ENCODE results near the gene CILP2. TPM values are rescaled to one million over a fixed set of nuclear protein-coding genes. Genes with fewer than 3 reads are reported as not detected.

The CILP2 gene
- total and polyA plus RNA-seq, 9 donors, result 1.3 to 52.6 (median 7.0) TPM

DNA sequence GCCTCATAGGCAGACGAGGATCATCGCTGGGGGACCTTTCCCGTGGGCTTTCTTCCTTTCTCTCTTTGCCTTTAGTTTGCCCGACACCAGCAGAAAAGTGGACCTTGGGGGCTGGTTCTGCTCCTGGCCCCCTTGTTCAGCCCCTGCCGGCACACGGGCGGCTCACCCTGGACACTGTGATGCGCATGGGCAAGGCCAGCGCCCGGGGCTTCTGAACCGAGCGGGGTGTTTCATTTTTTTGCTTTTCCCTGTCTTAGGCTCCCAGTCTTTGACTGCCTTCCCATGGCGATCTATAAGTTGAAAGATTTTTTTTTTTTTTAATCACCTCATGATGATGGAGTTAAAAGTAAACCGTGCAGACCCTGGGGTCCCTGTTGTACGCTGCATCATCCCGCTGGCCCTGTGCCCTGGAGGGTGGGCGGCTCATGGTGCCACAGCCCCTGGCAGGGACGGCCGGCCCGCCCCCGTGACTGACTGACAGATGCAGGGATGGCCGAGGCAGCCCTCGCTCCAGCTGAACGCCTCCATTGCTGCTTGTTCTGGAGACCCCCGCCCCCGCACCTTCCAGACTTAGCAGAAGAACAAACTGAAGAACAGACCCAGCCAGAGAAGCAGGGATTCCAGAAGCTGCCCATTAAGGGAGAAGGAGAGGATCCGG lies 32.3 kb upstream of the CILP2 start:
- DNase-seq, result no peak

DNA sequence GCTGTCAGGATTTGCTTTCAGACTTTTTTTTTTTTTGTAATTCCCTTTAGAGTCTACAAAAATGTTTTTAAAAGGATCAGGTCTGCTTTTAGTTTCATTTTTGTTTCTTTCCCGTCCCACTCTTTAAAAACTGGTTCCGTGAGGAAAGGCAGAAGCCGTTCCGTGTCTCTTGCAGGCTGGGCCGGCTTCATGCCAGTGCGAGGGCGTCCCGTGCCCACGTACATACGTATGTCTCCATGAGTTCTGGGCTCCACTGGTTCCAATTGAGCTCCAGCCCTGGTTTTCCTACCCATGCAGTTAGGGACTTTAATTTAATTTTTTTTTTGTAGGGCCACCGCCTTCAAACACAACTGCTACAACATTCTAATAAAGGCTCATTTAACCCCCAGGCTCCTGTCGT lies 31.5 kb upstream of the CILP2 start:
- Histone ChIP-seq H3K4me1 (ENCODE audit: control insufficient read depth, insufficient read depth, low read length) (no peaks in the 10 kb centered on the region), H3K36me3 (ENCODE audit: control insufficient read depth, insufficient read depth, low read length) (peaks cover 62% of the 10 kb centered on the region), H3K9me3 (replicated peaks; ENCODE audit: control insufficient read depth, low read depth, low read length) (no peaks in the 10 kb centered on the region), H3K27ac (ENCODE audit: low read length) (no peak overlapping the region), H3K27me3 (ENCODE audit: control insufficient read depth, insufficient read depth, low read length) (no peaks in the 10 kb centered on the region), H3K4me3 (ENCODE audit: low read length) (no peak overlapping the region)
- no peak for DNase-seq
- WGBS (ENCODE audit: insufficient coverage), result 77% methylated on average over 9 of the region's 12 CpGs

More for the DNA sequence above, 32.3 kb upstream of the CILP2 start:
- Histone ChIP-seq H3K36me3 (ENCODE audit: control insufficient read depth, insufficient read depth, low read length) (peaks cover 70% of the 10 kb centered on the region), H3K27ac (ENCODE audit: low read length) (no peak overlapping the region), H3K4me1 (ENCODE audit: control insufficient read depth, insufficient read depth, low read length) (no peaks in the 10 kb centered on the region), H3K27me3 (ENCODE audit: control insufficient read depth, insufficient read depth, low read length) (no peaks in the 10 kb centered on the region), H3K4me3 (ENCODE audit: low read length) (no peak overlapping the region), H3K9me3 (replicated peaks; ENCODE audit: control insufficient read depth, low read depth, low read length) (no peaks in the 10 kb centered on the region)
- 79% methylated on average over 16 of the region's 27 CpGs for WGBS (ENCODE audit: insufficient coverage)

DNA sequence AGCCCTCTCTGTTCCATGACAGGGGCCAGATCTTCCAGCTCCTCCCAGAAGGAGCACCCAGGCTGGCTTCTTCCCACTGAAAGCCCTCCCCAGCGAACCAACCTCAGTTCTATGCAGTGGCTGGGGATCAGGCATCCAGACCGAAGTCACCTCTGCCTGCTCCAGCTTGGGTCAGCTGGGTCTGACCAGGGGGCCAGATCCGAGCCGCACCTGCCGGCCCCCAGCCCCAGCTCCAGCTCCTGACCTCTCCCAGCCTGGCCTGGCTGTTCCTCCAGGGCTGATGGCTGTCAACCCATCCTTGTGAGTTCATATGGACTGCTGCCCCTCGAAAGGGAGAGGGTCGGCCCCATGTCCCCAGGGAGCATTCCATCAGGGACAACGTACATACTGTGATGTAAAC lies 30.7 kb upstream of the CILP2 start:
- no peaks in the 10 kb centered on the region for H3K9me3 ChIP-seq (replicated peaks; ENCODE audit: control insufficient read depth, low read depth, low read length)
- H3K4me3 ChIP-seq (ENCODE audit: low read length), result no peak overlapping the region
- no peak for DNase-seq
- no peak overlapping the region for H3K27ac ChIP-seq (ENCODE audit: low read length)
- no peaks in the 10 kb centered on the region for H3K27me3 ChIP-seq (ENCODE audit: control insufficient read depth, insufficient read depth, low read length)
- peaks cover 54% of the 10 kb centered on the region for H3K36me3 ChIP-seq (ENCODE audit: control insufficient read depth, insufficient read depth, low read length)
- 78% methylated on average over 7 of the region's 8 CpGs for WGBS (ENCODE audit: insufficient coverage)
- H3K4me1 ChIP-seq (ENCODE audit: control insufficient read depth, insufficient read depth, low read length), result no peaks in the 10 kb centered on the region

DNA sequence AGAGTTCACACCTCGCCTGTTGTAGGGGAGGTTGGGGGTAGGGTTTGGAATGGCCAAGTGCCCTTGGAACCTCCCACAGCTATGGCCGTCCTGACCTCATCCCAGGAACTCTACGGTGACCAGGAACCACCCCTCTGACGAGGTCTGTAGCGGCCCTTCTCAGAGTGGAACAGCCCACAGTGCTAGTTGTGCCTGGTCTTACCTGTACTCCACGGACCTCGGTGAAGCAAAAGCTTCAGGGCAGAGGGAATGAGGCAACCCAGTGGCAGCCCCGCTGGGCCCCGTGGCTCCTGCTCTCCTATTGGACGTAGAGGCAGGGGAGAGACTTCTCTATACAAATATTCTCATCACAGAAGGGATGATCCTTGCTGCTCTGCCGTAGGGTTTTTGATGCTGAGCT lies 29.8 kb upstream of the CILP2 start:
- no peaks in the 10 kb centered on the region for H3K9me3 ChIP-seq (replicated peaks; ENCODE audit: control insufficient read depth, low read depth, low read length)
- no peaks in the 10 kb centered on the region for H3K27me3 ChIP-seq (ENCODE audit: control insufficient read depth, insufficient read depth, low read length)
- H3K36me3 ChIP-seq (ENCODE audit: control insufficient read depth, insufficient read depth, low read length), result peaks cover 46% of the 10 kb centered on the region
- WGBS (ENCODE audit: insufficient coverage), result 80% methylated on average over 5 of the region's 11 CpGs
- no peak for DNase-seq
- H3K27ac ChIP-seq (ENCODE audit: low read length), result no peak overlapping the region
- no peaks in the 10 kb centered on the region for H3K4me1 ChIP-seq (ENCODE audit: control insufficient read depth, insufficient read depth, low read length)
- H3K4me3 ChIP-seq (ENCODE audit: low read length), result no peak overlapping the region

DNA sequence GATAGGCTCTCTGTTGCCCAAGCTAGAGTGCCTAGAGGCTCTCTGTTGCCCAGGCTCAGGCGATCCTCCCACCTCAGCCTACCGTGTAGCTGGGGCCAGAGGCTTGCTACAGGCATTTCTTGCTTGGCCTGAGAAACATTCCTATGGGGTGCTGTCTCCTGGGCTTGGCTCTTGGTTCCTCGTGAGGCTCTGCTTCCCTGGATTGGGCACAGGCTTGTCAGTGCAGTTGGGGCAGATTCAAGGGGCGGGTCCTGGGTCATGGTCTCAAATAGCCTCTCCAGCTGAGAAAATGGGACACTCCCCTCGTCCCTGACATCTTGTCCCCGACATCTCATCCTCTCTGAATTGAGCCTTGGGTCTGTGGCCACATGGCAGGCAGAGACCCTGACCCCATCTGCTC lies 27.6 kb upstream of the CILP2 start:
- Histone ChIP-seq H3K9me3 (replicated peaks; ENCODE audit: control insufficient read depth, low read depth, low read length) (peaks cover 6% of the 10 kb centered on the region), H3K27ac (ENCODE audit: low read length) (no peak overlapping the region), H3K36me3 (ENCODE audit: control insufficient read depth, insufficient read depth, low read length) (peaks cover 30% of the 10 kb centered on the region), H3K4me3 (ENCODE audit: low read length) (no peak overlapping the region), H3K27me3 (ENCODE audit: control insufficient read depth, insufficient read depth, low read length) (peaks cover 9% of the 10 kb centered on the region), H3K4me1 (ENCODE audit: control insufficient read depth, insufficient read depth, low read length) (peaks cover 14% of the 10 kb centered on the region)
- DNase-seq, result no peak
- WGBS (ENCODE audit: insufficient coverage), result 24% methylated on average over 6 of the region's 6 CpGs

DNA sequence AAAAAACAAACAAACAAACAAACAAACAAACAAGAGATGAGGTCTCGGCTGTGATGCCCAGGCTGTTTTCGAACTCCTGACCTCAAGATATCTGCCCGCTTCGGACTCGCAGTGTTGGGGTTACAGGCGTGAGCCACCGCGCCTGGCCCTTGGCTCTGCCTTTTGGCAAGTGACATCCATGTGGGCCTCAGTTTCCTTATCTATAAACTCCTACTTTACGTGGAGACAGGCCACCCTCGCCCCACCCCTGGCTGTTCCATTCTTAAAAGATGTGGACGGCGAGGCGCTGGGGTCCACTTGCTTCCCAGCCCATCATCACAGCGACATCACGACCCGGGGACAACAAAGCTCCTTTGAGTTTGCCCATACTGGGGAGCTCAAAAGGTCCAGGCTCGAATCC lies 24.4 kb upstream of the CILP2 start:
- Histone ChIP-seq H3K27me3 (ENCODE audit: control insufficient read depth, insufficient read depth, low read length) (peaks cover 9% of the 10 kb centered on the region), H3K4me3 (ENCODE audit: low read length) (peak overlapping the region; percentile 36), H3K27ac (ENCODE audit: low read length) (no peak overlapping the region), H3K9me3 (replicated peaks; ENCODE audit: control insufficient read depth, low read depth, low read length) (peaks cover 6% of the 10 kb centered on the region), H3K36me3 (ENCODE audit: control insufficient read depth, insufficient read depth, low read length) (no peaks in the 10 kb centered on the region), H3K4me1 (ENCODE audit: control insufficient read depth, insufficient read depth, low read length) (peaks cover 26% of the 10 kb centered on the region)
- no peak for DNase-seq
- WGBS (ENCODE audit: insufficient coverage), result 74% methylated on average over 16 of the region's 17 CpGs

DNA sequence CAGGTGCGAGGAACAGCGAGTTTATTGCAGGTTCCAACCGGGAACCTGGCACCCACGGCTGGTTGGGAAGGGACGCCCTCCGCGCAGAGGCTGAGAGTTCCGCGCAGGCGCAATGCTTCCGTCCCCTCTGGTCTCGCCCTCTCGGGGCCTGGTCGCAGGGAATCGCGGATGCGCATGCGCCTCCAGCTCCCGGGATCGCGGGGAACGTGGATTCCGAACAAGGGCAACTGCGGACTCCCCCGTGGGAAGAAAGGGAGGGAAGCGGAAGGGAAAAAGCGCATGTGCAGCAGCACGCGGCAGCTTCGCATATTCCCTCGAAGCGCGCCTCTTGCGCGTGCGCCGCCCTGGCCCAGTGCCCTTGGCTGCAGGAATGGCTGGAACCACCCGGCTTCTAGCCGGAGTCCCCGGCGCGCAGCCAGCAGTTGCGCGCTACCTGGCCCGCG lies 23.8 kb upstream of the CILP2 start:
- peaks cover 9% of the 10 kb centered on the region for H3K27me3 ChIP-seq (ENCODE audit: control insufficient read depth, insufficient read depth, low read length)
- WGBS (ENCODE audit: insufficient coverage), result 15% methylated on average over 46 of the region's 46 CpGs
- H3K4me3 ChIP-seq (ENCODE audit: low read length), result peak overlapping the region; percentile 36
- DNase-seq, result peak; percentile 85
- H3K36me3 ChIP-seq (ENCODE audit: control insufficient read depth, insufficient read depth, low read length), result peaks cover 3% of the 10 kb centered on the region
- H3K9me3 ChIP-seq (replicated peaks; ENCODE audit: control insufficient read depth, low read depth, low read length), result peaks cover 6% of the 10 kb centered on the region
- peaks cover 26% of the 10 kb centered on the region for H3K4me1 ChIP-seq (ENCODE audit: control insufficient read depth, insufficient read depth, low read length)
- no peak overlapping the region for H3K27ac ChIP-seq (ENCODE audit: low read length)

DNA sequence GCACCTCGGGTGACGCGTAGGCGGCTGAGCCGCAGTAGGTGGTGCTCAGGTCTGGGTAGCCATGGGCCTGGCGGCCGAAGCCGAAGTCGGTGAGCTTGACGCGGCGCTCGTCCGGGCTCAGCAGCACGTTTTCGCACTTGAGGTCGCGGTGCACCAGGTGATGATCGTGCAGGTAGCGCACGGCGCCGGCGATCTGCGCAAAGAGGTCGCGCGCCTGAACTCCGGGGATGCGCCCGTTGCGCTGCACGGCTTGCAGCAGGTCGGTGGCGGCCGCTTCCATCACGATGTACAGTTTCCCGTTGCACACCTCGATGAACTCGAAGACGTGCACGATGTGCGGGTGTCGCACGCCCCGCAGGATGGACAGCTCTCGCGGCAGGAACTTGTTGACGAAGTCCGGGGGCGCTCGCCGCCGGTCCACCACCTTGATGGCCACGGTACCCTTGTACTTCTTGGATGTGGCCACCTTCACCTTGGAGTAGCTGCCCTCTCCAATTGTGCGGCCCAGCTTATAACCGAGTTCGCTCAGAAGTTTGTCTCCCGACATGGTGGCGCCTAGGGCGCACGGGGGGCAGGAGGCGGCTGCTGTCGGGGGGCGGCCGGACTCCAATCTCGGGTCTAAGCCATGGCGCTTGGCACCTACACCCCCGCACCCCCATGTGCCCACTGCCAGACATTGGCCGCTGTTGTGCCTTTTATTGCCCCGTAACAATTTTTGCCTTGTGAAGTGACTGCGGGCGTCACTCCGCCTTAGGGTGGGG lies 23.0 kb upstream of the CILP2 start, which contains the start of gene TSSK6:
Gene TSSK6 (minus strand): TSS at position 668 of the 761 bp plus-strand sequence. CDS start 121 bp downstream, at position 547.
- H3K36me3 ChIP-seq (ENCODE audit: control insufficient read depth, insufficient read depth, low read length), result peaks cover 10% of the 10 kb centered on the region
- H3K4me3 ChIP-seq (ENCODE audit: low read length), result peak within 1 kb of the TSS; percentile 83
- 85% methylated on average over 73 of the region's 74 CpGs for WGBS (ENCODE audit: insufficient coverage)
- DNase-seq, result no peak
- H3K27me3 ChIP-seq (ENCODE audit: control insufficient read depth, insufficient read depth, low read length), result peaks cover 9% of the 10 kb centered on the region
- H3K9me3 ChIP-seq (replicated peaks; ENCODE audit: control insufficient read depth, low read depth, low read length), result peaks cover 6% of the 10 kb centered on the region
- peak within 1 kb of the TSS; percentile 84 for H3K27ac ChIP-seq (ENCODE audit: low read length)
- H3K4me1 ChIP-seq (ENCODE audit: control insufficient read depth, insufficient read depth, low read length), result peaks cover 26% of the 10 kb centered on the region

DNA sequence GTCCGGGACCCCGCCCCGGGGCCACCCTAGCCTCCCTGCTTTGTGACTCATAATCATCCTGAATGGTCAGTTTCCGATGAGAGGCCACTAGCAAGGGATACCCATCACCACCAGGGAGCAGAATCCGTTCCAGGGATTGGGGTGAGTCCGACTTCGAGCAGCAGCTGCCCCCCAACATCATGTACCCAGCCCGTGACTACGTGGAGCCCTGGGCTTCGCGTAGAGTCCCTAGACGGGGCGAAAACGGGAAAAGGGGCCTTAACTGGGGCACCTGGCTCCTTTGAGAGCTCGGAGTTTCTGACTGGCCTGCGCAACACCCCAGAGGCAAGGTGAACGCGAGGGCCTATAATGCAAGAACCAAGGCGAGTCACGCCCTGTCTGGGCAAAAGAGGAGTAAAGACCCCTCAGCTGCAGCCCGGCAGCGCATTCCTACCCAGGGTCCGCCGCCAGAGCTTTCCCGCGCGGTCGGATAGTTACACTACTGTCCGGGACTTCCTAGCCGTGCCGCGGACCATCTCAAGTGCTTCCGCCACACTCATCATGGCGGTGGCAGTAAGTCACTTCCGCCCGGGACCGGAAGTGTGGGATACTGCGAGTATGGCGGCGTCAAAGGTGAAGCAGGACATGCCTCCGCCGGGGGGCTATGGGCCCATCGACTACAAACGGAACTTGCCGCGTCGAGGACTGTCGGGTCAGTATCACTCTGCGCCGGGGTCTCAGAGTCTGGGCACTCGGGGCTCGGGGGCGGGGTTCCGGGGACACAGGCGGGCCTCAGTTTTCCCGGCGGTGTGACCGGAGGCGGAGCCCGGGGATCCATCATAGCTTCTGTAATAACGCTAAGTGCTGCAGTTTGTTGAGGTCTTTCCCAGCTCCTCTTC lies 22.2 kb upstream of the CILP2 start, which contains the start of gene NDUFA13:
Gene NDUFA13 (plus strand): TSS at position 584 of the 878 bp plus-strand sequence. CDS start 14 bp downstream, at position 598.
- H3K27ac ChIP-seq (ENCODE audit: low read length), result peak within 1 kb of the TSS; percentile 84
- peak; percentile 98 for DNase-seq
- H3K4me1 ChIP-seq (ENCODE audit: control insufficient read depth, insufficient read depth, low read length), result peaks cover 26% of the 10 kb centered on the region
- H3K36me3 ChIP-seq (ENCODE audit: control insufficient read depth, insufficient read depth, low read length), result peaks cover 14% of the 10 kb centered on the region
- H3K27me3 ChIP-seq (ENCODE audit: control insufficient read depth, insufficient read depth, low read length), result peaks cover 9% of the 10 kb centered on the region
- H3K9me3 ChIP-seq (replicated peaks; ENCODE audit: control insufficient read depth, low read depth, low read length), result peaks cover 6% of the 10 kb centered on the region
- H3K4me3 ChIP-seq (ENCODE audit: low read length), result peak within 1 kb of the TSS; percentile 83
- 6% methylated on average over 52 of the region's 61 CpGs for WGBS (ENCODE audit: insufficient coverage)
